Fibroblast of skin of left quadriceps (primary cell): ENCODE measurements around the gene SGPP1.
"Not testable (repeated sequence)": the region's sequence is repeated elsewhere in the genome, so short reads cannot be mapped to it uniquely, and the experiment has no call there.

ENCODE experiments used
- DNase-seq, 2 experiments: peaks; one replicate each; pipeline ENCODE4 v3.0.0-alpha.2; 2013; ENCODE audit warnings: low read depth in 2 of 2

The SGPP1 gene

DNA sequence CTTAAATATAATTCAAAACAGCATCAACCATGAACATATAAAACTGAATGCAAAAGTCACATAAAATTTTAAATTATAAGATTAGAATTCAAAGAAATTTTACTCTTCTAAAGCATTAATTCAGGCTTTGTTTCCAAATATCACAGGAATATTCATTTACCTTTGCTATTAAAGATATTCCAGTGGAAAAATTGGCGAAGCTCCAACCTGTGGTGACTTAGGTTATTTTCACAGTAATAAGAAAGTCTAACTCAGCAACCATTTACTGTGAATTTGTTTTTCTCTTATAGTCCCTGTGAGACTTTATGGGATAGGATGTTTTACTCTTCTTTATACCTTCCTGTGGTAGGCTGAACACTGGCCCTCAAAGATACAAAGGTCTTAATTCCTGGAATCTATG lies 89.4 kb downstream of the SGPP1 start:
- DNase-seq = no peak

- not testable (repeated sequence) for DNase-seq
Observed at GRCh38 chr14:63636094-63636635, 91.7 kb downstream of the SGPP1 start.
